Testis (tissue), 3 donors: ENCODE results near the gene CALU. TPM values are rescaled to one million over a fixed set of nuclear protein-coding genes. Genes with fewer than 3 reads are reported as not detected.

Experiments
- DNase-seq: peaks from one replicate; pipeline ENCODE4 v3.0.0-alpha.2; 2019
- H3K27ac ChIP-seq, 2 donors: fragments of 200-600 bp; sonication (generic); one replicate each; pipeline ENCODE4 v1.5.1; 2019
- H3K27me3 ChIP-seq: fragments of 200-600 bp; sonication (generic); one replicate; pipeline ENCODE4 v1.5.1; 2019
- H3K36me3 ChIP-seq: fragments of 200-600 bp; sonication (generic); one replicate; pipeline ENCODE4 v1.5.1; 2017; ENCODE audit warnings: low read depth; ENCODE audit errors: missing control alignments
- H3K4me1 ChIP-seq: fragments of 200-600 bp; sonication (generic); one replicate; pipeline ENCODE4 v1.5.1; 2019
- H3K4me3 ChIP-seq, 2 donors: fragments of 200-600 bp; sonication (generic); one replicate each; pipeline ENCODE4 v1.5.1; 2017 to 2019
- H3K9me3 ChIP-seq: fragments of 200-600 bp; sonication (generic); one replicate; pipeline ENCODE4 v1.5.1; 2017
- CTCF ChIP-seq, 3 experiments: fragments of 450-650 bp in 2 of 3; fragments of 200-600 bp in 1 of 3; sonication (generic) in 1 of 3; IDR thresholded peaks; one replicate each; pipeline ENCODE4 v1.5.1; 2016 to 2019; ENCODE audit warnings: antibody characterized with exemption in 3 of 3, mild to moderate bottlenecking in 2 of 3, moderate library complexity in 1 of 3
- POLR2A ChIP-seq: fragments of 450-650 bp; IDR thresholded peaks from one replicate; pipeline ENCODE4 v1.6.1; 2017; ENCODE audit warnings: antibody characterized with exemption, mild to moderate bottlenecking, moderate library complexity
- WGBS, 2 donors: methylation state at CpG; one replicate each; pipeline ENCODE4 v1.1.5; 2018; 5-methylcytosine and 5-hydroxymethylcytosine counted together
- intact Hi-C: fragments of 100-400 bp; cut with DNase I; formaldehyde crosslinking; loops from one replicate; pipeline ENCODE4 v1.15.1; 2023; ENCODE audit warnings: low total_unique reads
- polyA plus RNA-seq: library from polyadenylated mRNA; stranded (reverse); fragments of 350-450 nt; fragmentation: Illumina TruSeq; extraction: RNeasy Lipid Tissue Mini Kit (QIAGEN cat#74804); gene quantifications from one replicate; pipeline ENCODE4 v1.2.3, GENCODE V29; 2014; ENCODE audit warnings: low read depth, low replicate concordance; ENCODE audit not compliant: insufficient read depth
- total RNA-seq, 2 donors: library from RNA; depleted of rRNA; stranded (reverse); fragments of >200 nt; gene quantifications; one replicate each; pipeline ENCODE4 v1.2.3, GENCODE V29; 2016

The CALU gene
- total and polyA plus RNA-seq, 3 donors from 2014 or later, result 63.2 to 81.4 (median 63.4) TPM

GRCh38 chr7:128729494-128729893, 9.7 kb upstream of the CALU start:
- intact Hi-C loops, result no loop called here
- DNase-seq, result no peak
- no peaks in the 10 kb centered on the region for H3K27me3 ChIP-seq
- no peak overlapping the region for H3K27ac ChIP-seq
- no peak overlapping the region for H3K4me3 ChIP-seq
- 86 to 89% methylated on average over 4 of the region's 4 CpGs for WGBS, 2 donors
- H3K4me1 ChIP-seq, result no peaks in the 10 kb centered on the region
- H3K36me3 ChIP-seq, result no peaks in the 10 kb centered on the region
- H3K9me3 ChIP-seq, result no peaks in the 10 kb centered on the region
- no peak for TF ChIP-seq CTCF (IDR thresholded peaks at IDR 0.05)
- TF ChIP-seq POLR2A, result no peak

- intact Hi-C loops, result no loop called here
- Histone ChIP-seq H3K4me3 (no peak overlapping the region), H3K27me3 (no peaks in the 10 kb centered on the region), H3K4me1 (no peaks in the 10 kb centered on the region), H3K36me3 (no peaks in the 10 kb centered on the region), H3K27ac (no peak overlapping the region), H3K9me3 (no peaks in the 10 kb centered on the region)
- DNase-seq, result no peak
- TF ChIP-seq CTCF (IDR thresholded peaks at IDR 0.05) (no peak), POLR2A (no peak)
- 89 to 92% methylated on average over 8 of the region's 8 CpGs for WGBS, 2 donors
Measured at GRCh38 chr7:128731184-128731583, 8.0 kb upstream of the CALU start.

- no peak overlapping the region for H3K4me3 ChIP-seq
- H3K9me3 ChIP-seq, result no peaks in the 10 kb centered on the region
- 83 to 95% methylated on average over 2 of the region's 2 CpGs for WGBS, 2 donors
- H3K27me3 ChIP-seq, result no peaks in the 10 kb centered on the region
- H3K36me3 ChIP-seq, result no peaks in the 10 kb centered on the region
- intact Hi-C loops, result no loop called here
- H3K27ac ChIP-seq, result no peak overlapping the region
- no peak for DNase-seq
- TF ChIP-seq POLR2A, result no peak
- no peaks in the 10 kb centered on the region for H3K4me1 ChIP-seq
Measured at GRCh38 chr7:128732521-128733277, 6.5 kb upstream of the CALU start.

- no peak for TF ChIP-seq POLR2A
- no peak for TF ChIP-seq CTCF (IDR thresholded peaks at IDR 0.05)
- Histone ChIP-seq H3K9me3 (no peaks in the 10 kb centered on the region), H3K4me1 (peaks cover 3% of the 10 kb centered on the region), H3K27ac (no peak overlapping the region), H3K36me3 (no peaks in the 10 kb centered on the region), H3K27me3 (no peaks in the 10 kb centered on the region), H3K4me3 (no peak overlapping the region)
- intact Hi-C loops, result no loop called here
- 85 to 87% methylated on average over 2 of the region's 2 CpGs for WGBS, 2 donors
- no peak for DNase-seq
Measured at GRCh38 chr7:128733278-128733645, 5.9 kb upstream of the CALU start.

- WGBS, 2 donors, result 89 to 91% methylated on average over 1 of the region's 1 CpG
- Histone ChIP-seq H3K4me3 (no peak overlapping the region), H3K9me3 (no peaks in the 10 kb centered on the region), H3K27me3 (no peaks in the 10 kb centered on the region), H3K36me3 (no peaks in the 10 kb centered on the region), H3K4me1 (peaks cover 7% of the 10 kb centered on the region), H3K27ac (no peak overlapping the region)
- DNase-seq, result no peak
- TF ChIP-seq POLR2A (no peak), CTCF (IDR thresholded peaks at IDR 0.05) (no peak)
- intact Hi-C loops, result no loop called here
Measured at GRCh38 chr7:128734890-128735289, 4.3 kb upstream of the CALU start.
